ENCODE data around the gene PRKG1. TPM values are rescaled to one million over a fixed set of nuclear protein-coding genes. Genes with fewer than 3 reads are reported as not detected.

Gene PRKG1
- total RNA-seq, 5 donors from 2014 or later (not counting 1 experiment from before 2014, with no cell fraction given), result 0.03 to 0.26 (median 0.19) TPM; not detected in 1

- ChIA-PET CTCF (no interaction called here), POLR2A (interaction anchor here in 1 of 2 donors (0.6 kb wide), 1 partner anchor 37 kb away, joined by 3 read pairs; no protein-coding TSS in a partner anchor)
- no peak overlapping the region for H3K4me3 Mint-ChIP-seq
- Histone ChIP-seq H3K36me3 (ENCODE audit: control insufficient read depth in 2 of 2, extremely low read depth in 1 of 2, insufficient read depth in 1 of 2, low read length in 1 of 2) (no peaks in the 10 kb centered on the region), H3K9me3 (no peaks in the 10 kb centered on the region), H3K27ac (ENCODE audit: low read length) (no peak overlapping the region), H3K27me3 (replicated peaks in 1 of 2; ENCODE audit: control insufficient read depth in 2 of 2, extremely low read depth in 1 of 2, insufficient read depth in 2 of 2, low read length in 1 of 2) (no peaks in the 10 kb centered on the region), H3K4me3 (ENCODE audit: control insufficient read depth in 1 of 2, extremely low read depth in 1 of 2, low read length in 1 of 2) (no peak overlapping the region), H3K4me1 (ENCODE audit: control insufficient read depth in 1 of 2, extremely low read depth in 1 of 2, insufficient read depth in 2 of 2, low read length in 2 of 2) (no peaks in the 10 kb centered on the region)
- H3K4me1 Mint-ChIP-seq, result no peaks in the 10 kb centered on the region
- DNase-seq (no peak), ATAC-seq (replicated peaks in 1 of 4) (no peak)
- peaks cover 0 to 7% (median 0%) of the 10 kb centered on the region in 3 donors for H3K9me3 Mint-ChIP-seq
- H3K27me3 Mint-ChIP-seq, result no peaks in the 10 kb centered on the region
- H3K36me3 Mint-ChIP-seq, result no peaks in the 10 kb centered on the region
- H3K27ac Mint-ChIP-seq, result no peak overlapping the region
- WGBS (ENCODE audit: insufficient coverage), result no CpG with 5 or more reads among the region's 4 CpGs
Observed at GRCh38 chr10:51348622-51349021, 274.3 kb downstream of the PRKG1 start.

DNA sequence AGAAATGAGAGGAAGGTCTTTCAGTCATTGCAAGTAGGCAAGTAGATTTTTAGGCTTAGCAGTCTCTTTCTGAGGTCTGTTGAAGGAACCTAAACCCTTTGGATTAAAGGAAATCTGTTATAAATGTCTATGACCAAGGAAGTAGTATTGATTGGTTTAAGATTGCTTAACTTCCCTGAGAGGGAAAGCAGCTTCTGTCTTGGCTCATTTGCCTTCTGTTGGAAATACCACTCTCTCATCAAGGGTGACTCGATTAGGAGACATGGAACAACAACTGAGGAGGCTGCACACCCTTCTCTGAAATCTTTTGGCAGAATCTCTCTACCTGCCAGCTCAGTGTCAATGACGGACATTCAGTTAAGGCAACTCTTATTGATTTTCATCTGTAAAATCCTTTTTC lies 282.9 kb downstream of the PRKG1 start:
- no peaks in the 10 kb centered on the region for H3K27me3 ChIP-seq (replicated peaks in 1 of 2; ENCODE audit: control insufficient read depth in 2 of 2, extremely low read depth in 1 of 2, insufficient read depth in 2 of 2, low read length in 1 of 2)
- H3K4me1 ChIP-seq (ENCODE audit: control insufficient read depth in 1 of 2, extremely low read depth in 1 of 2, insufficient read depth in 2 of 2, low read length in 2 of 2), result no peaks in the 10 kb centered on the region
- no peaks in the 10 kb centered on the region for H3K9me3 ChIP-seq
- no peak overlapping the region for H3K27ac ChIP-seq (ENCODE audit: low read length)
- Mint-ChIP-seq H3K27me3 (peaks cover 0 to 3% of the 10 kb centered on the region in 2 donors), H3K36me3 (no peaks in the 10 kb centered on the region), H3K9me3 (no peaks in the 10 kb centered on the region), H3K27ac (no peak overlapping the region), H3K4me3 (no peak overlapping the region), H3K4me1 (no peaks in the 10 kb centered on the region)
- ATAC-seq (replicated peaks in 1 of 4) (no peak), DNase-seq (no peak)
- WGBS (ENCODE audit: insufficient coverage), result 17% methylated on average over 1 of the region's 2 CpGs
- no peak overlapping the region for H3K4me3 ChIP-seq (ENCODE audit: control insufficient read depth in 1 of 2, extremely low read depth in 1 of 2, low read length in 1 of 2)
- CTCF ChIA-PET, result interaction anchor here in 1 of 2 donors (0.6 kb wide), 1 partner anchor 243 kb away, joined by 7 read pairs; no protein-coding TSS in a partner anchor
- no peaks in the 10 kb centered on the region for H3K36me3 ChIP-seq (ENCODE audit: control insufficient read depth in 2 of 2, extremely low read depth in 1 of 2, insufficient read depth in 1 of 2, low read length in 1 of 2)
- POLR2A ChIA-PET, result no interaction called here

- no peak overlapping the region for H3K4me3 ChIP-seq (ENCODE audit: control insufficient read depth in 1 of 2, extremely low read depth in 1 of 2, low read length in 1 of 2)
- CTCF ChIA-PET, result no interaction called here
- H3K4me1 Mint-ChIP-seq, result no peaks in the 10 kb centered on the region
Observed at GRCh38 chr10:51358227-51358626, 283.9 kb downstream of the PRKG1 start.

GRCh38 chr10:51363415-51363814 lies 289.1 kb downstream of the PRKG1 start:
- WGBS (ENCODE audit: insufficient coverage), result 100% methylated on average over 1 of the region's 4 CpGs
- Mint-ChIP-seq H3K27me3 (no peaks in the 10 kb centered on the region), H3K9me3 (no peaks in the 10 kb centered on the region), H3K36me3 (no peaks in the 10 kb centered on the region), H3K4me1 (no peaks in the 10 kb centered on the region), H3K27ac (no peak overlapping the region), H3K4me3 (no peak overlapping the region)
- ATAC-seq (replicated peaks in 1 of 4) (no peak), DNase-seq (no peak)
- POLR2A ChIA-PET, result no interaction called here
- CTCF ChIA-PET, result no interaction called here
- H3K27ac ChIP-seq (ENCODE audit: low read length), result no peak overlapping the region
- H3K27me3 ChIP-seq (replicated peaks in 1 of 2; ENCODE audit: control insufficient read depth in 2 of 2, extremely low read depth in 1 of 2, insufficient read depth in 2 of 2, low read length in 1 of 2), result no peaks in the 10 kb centered on the region
- H3K4me3 ChIP-seq (ENCODE audit: control insufficient read depth in 1 of 2, extremely low read depth in 1 of 2, low read length in 1 of 2), result no peak overlapping the region
- no peaks in the 10 kb centered on the region for H3K36me3 ChIP-seq (ENCODE audit: control insufficient read depth in 2 of 2, extremely low read depth in 1 of 2, insufficient read depth in 1 of 2, low read length in 1 of 2)
- no peaks in the 10 kb centered on the region for H3K4me1 ChIP-seq (ENCODE audit: control insufficient read depth in 1 of 2, extremely low read depth in 1 of 2, insufficient read depth in 2 of 2, low read length in 2 of 2)
- H3K9me3 ChIP-seq, result no peaks in the 10 kb centered on the region

More at GRCh38 chr10:51358227-51358626, 283.9 kb downstream of the PRKG1 start:
- ATAC-seq (replicated peaks in 1 of 4) (no peak), DNase-seq (no peak)
- POLR2A ChIA-PET, result no interaction called here
- Mint-ChIP-seq H3K36me3 (no peaks in the 10 kb centered on the region), H3K27me3 (peaks cover 0 to 3% of the 10 kb centered on the region in 2 donors), H3K27ac (no peak overlapping the region), H3K4me3 (no peak overlapping the region), H3K9me3 (no peaks in the 10 kb centered on the region)
- Histone ChIP-seq H3K27me3 (replicated peaks in 1 of 2; ENCODE audit: control insufficient read depth in 2 of 2, extremely low read depth in 1 of 2, insufficient read depth in 2 of 2, low read length in 1 of 2) (no peaks in the 10 kb centered on the region), H3K27ac (ENCODE audit: low read length) (no peak overlapping the region), H3K4me1 (ENCODE audit: control insufficient read depth in 1 of 2, extremely low read depth in 1 of 2, insufficient read depth in 2 of 2, low read length in 2 of 2) (no peaks in the 10 kb centered on the region), H3K9me3 (no peaks in the 10 kb centered on the region), H3K36me3 (ENCODE audit: control insufficient read depth in 2 of 2, extremely low read depth in 1 of 2, insufficient read depth in 1 of 2, low read length in 1 of 2) (no peaks in the 10 kb centered on the region)

- ChIA-PET CTCF (no interaction called here), POLR2A (no interaction called here)
- ATAC-seq (replicated peaks in 1 of 4) (no peak), DNase-seq (no peak)
- no peak overlapping the region for H3K4me3 Mint-ChIP-seq
- H3K9me3 ChIP-seq, result no peaks in the 10 kb centered on the region
- H3K9me3 Mint-ChIP-seq, result no peaks in the 10 kb centered on the region
- H3K4me1 ChIP-seq (ENCODE audit: control insufficient read depth in 1 of 2, extremely low read depth in 1 of 2, insufficient read depth in 2 of 2, low read length in 2 of 2), result no peaks in the 10 kb centered on the region
- no peak overlapping the region for H3K27ac ChIP-seq (ENCODE audit: low read length)
- no peaks in the 10 kb centered on the region for H3K36me3 ChIP-seq (ENCODE audit: control insufficient read depth in 2 of 2, extremely low read depth in 1 of 2, insufficient read depth in 1 of 2, low read length in 1 of 2)
- H3K27me3 Mint-ChIP-seq, result no peaks in the 10 kb centered on the region
- H3K27me3 ChIP-seq (replicated peaks in 1 of 2; ENCODE audit: control insufficient read depth in 2 of 2, extremely low read depth in 1 of 2, insufficient read depth in 2 of 2, low read length in 1 of 2), result no peaks in the 10 kb centered on the region
- no CpG with 5 or more reads among the region's 2 CpGs for WGBS (ENCODE audit: insufficient coverage)
- no peak overlapping the region for H3K4me3 ChIP-seq (ENCODE audit: control insufficient read depth in 1 of 2, extremely low read depth in 1 of 2, low read length in 1 of 2)
- no peak overlapping the region for H3K27ac Mint-ChIP-seq
- no peaks in the 10 kb centered on the region for H3K36me3 Mint-ChIP-seq
- no peaks in the 10 kb centered on the region for H3K4me1 Mint-ChIP-seq
Observed at GRCh38 chr10:51364674-51365073, 290.4 kb downstream of the PRKG1 start.

GRCh38 chr10:51366044-51366443 lies 291.8 kb downstream of the PRKG1 start:
- H3K36me3 ChIP-seq (ENCODE audit: control insufficient read depth in 2 of 2, extremely low read depth in 1 of 2, insufficient read depth in 1 of 2, low read length in 1 of 2), result no peaks in the 10 kb centered on the region
- Mint-ChIP-seq H3K9me3 (no peaks in the 10 kb centered on the region), H3K4me3 (no peak overlapping the region), H3K27ac (no peak overlapping the region), H3K36me3 (no peaks in the 10 kb centered on the region), H3K4me1 (no peaks in the 10 kb centered on the region), H3K27me3 (no peaks in the 10 kb centered on the region)
- H3K27ac ChIP-seq (ENCODE audit: low read length), result no peak overlapping the region
- ChIA-PET POLR2A (no interaction called here), CTCF (interaction anchor here (0.7 to 0.9 kb wide), 2 partner anchors 23 to 220 kb away, joined by 3 to 13 read pairs; no protein-coding TSS in a partner anchor)
- WGBS (ENCODE audit: insufficient coverage), result no CpG with 5 or more reads among the region's 1 CpG
- no peaks in the 10 kb centered on the region for H3K27me3 ChIP-seq (replicated peaks in 1 of 2; ENCODE audit: control insufficient read depth in 2 of 2, extremely low read depth in 1 of 2, insufficient read depth in 2 of 2, low read length in 1 of 2)
- DNase-seq, result no peak
- ATAC-seq (replicated peaks in 1 of 4), result no peak
- H3K4me1 ChIP-seq (ENCODE audit: control insufficient read depth in 1 of 2, extremely low read depth in 1 of 2, insufficient read depth in 2 of 2, low read length in 2 of 2), result no peaks in the 10 kb centered on the region
- no peak overlapping the region for H3K4me3 ChIP-seq (ENCODE audit: control insufficient read depth in 1 of 2, extremely low read depth in 1 of 2, low read length in 1 of 2)
- no peaks in the 10 kb centered on the region for H3K9me3 ChIP-seq

DNA sequence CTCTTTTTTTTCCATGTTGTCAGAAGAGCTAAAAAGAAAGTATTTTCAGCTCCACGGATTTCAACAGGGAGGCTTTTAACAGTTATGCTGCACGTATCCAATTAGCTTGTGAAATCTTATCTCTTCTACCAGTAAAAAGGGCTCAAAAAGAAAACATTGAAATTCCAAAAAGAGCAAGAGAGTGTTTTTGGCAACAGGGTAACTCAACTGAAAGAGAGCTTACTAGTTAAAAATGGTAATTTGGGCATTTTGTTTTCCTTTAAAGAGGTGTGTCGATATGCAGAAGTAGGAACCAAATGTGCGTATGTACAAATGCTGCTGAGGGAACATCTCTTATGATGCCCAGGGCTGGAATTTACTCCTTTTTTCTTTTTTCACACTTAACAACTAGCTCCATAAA lies 292.8 kb downstream of the PRKG1 start:
- Histone ChIP-seq H3K9me3 (no peaks in the 10 kb centered on the region), H3K4me3 (ENCODE audit: control insufficient read depth in 1 of 2, extremely low read depth in 1 of 2, low read length in 1 of 2) (no peak overlapping the region), H3K36me3 (ENCODE audit: control insufficient read depth in 2 of 2, extremely low read depth in 1 of 2, insufficient read depth in 1 of 2, low read length in 1 of 2) (no peaks in the 10 kb centered on the region), H3K27me3 (replicated peaks in 1 of 2; ENCODE audit: control insufficient read depth in 2 of 2, extremely low read depth in 1 of 2, insufficient read depth in 2 of 2, low read length in 1 of 2) (no peaks in the 10 kb centered on the region), H3K27ac (ENCODE audit: low read length) (no peak overlapping the region), H3K4me1 (ENCODE audit: control insufficient read depth in 1 of 2, extremely low read depth in 1 of 2, insufficient read depth in 2 of 2, low read length in 2 of 2) (no peaks in the 10 kb centered on the region)
- H3K9me3 Mint-ChIP-seq, result no peaks in the 10 kb centered on the region
- no peaks in the 10 kb centered on the region for H3K4me1 Mint-ChIP-seq
- H3K36me3 Mint-ChIP-seq, result no peaks in the 10 kb centered on the region
- no CpG with 5 or more reads among the region's 4 CpGs for WGBS (ENCODE audit: insufficient coverage)
- DNase-seq, result no peak
- POLR2A ChIA-PET, result no interaction called here
- H3K27me3 Mint-ChIP-seq, result no peaks in the 10 kb centered on the region
- no peak overlapping the region for H3K4me3 Mint-ChIP-seq
- no peak overlapping the region for H3K27ac Mint-ChIP-seq
- ATAC-seq (replicated peaks in 1 of 4), result no peak
- CTCF ChIA-PET, result no interaction called here
